HepG2 (cell line): Measurements from ENCODE around the gene TREH. TPM values are rescaled to one million over a fixed set of nuclear protein-coding genes. Genes with fewer than 3 reads are reported as not detected.

Experiments
- ATAC-seq: fragments of 200-7000 bp; cut with Tn5 transposase; 3 replicates; pipeline ENCODE4 v1.9.1; 2020; ENCODE audit warnings: mild to moderate bottlenecking, moderate library complexity
- BruUV-seq: library from RNA; stranded (reverse); fragments of 400-500 nt; replicated peaks from 2 replicates; lab custom pipeline; 2021; lab: Mats Ljungman, UMichigan
- CTCF ChIA-PET: fragments of 300-600 bp; formaldehyde crosslinking; extraction: SDS; loops from one replicate; lab custom pipeline; 2021; ENCODE audit warnings: low total read pairs, inconsistent platforms, low intra/inter-chr PET ratio; lab: Yijun Ruan, JAX
- POLR2A ChIA-PET: fragments of 350-600 bp; sonication (Branson Sonifier 250); formaldehyde crosslinking; loops from one replicate; lab custom pipeline; 2020; ENCODE audit warnings: antibody characterized with exemption, inconsistent platforms; lab: Yijun Ruan, JAX
- DNase-seq: peaks from one replicate; pipeline ENCODE4 v3.0.0-alpha.2; 2015; ENCODE audit warnings: low spot score
- FAIRE-seq: peaks from 3 replicates; lab custom pipeline; 2011; peaks lifted over from hg19 to GRCh38; lab: Jason Lieb, UNC
- H2AFZ ChIP-seq: one replicate; pipeline ENCODE4 v1.6.1; 2011; ENCODE audit warnings: low read length, inconsistent platforms
- H3K27ac ChIP-seq: fragments of 300-600 bp; 3 replicates; pipeline ENCODE4 v1.8.0; 2011; ENCODE audit warnings: mixed run types, mild to moderate bottlenecking, mixed read lengths, low read length, inconsistent platforms; ENCODE audit not compliant: insufficient read depth; ENCODE audit errors: extremely low read length
- H3K27me3 ChIP-seq, 2 experiments: fragments of 200-600 bp in 1 of 2; 2 replicates in 1 of 2; 3 replicates in 1 of 2; pipeline versions ENCODE4 v1.6.0 to v1.8.0; 2011; ENCODE audit warnings: low read length in 2 of 2, mild to moderate bottlenecking in 2 of 2, moderate library complexity in 2 of 2, inconsistent platforms in 1 of 2; ENCODE audit not compliant: insufficient read depth in 2 of 2, control insufficient read depth in 1 of 2
- H3K36me3 ChIP-seq, 2 experiments: fragments of 200-600 bp in 1 of 2; replicated peaks in 1 of 2; 2 replicates in 1 of 2; 3 replicates in 1 of 2; pipeline versions ENCODE4 v1.5.1 to v1.8.0; 2011; ENCODE audit warnings: low read length in 2 of 2, inconsistent platforms in 1 of 2; ENCODE audit not compliant: insufficient read depth in 2 of 2, control insufficient read depth in 1 of 2
- H3K4me1 ChIP-seq: 2 replicates; pipeline ENCODE4 v1.5.1; 2012; ENCODE audit warnings: low read length, inconsistent platforms; ENCODE audit not compliant: insufficient read depth
- H3K4me2 ChIP-seq: 2 replicates; pipeline ENCODE4 v1.6.0; 2011; ENCODE audit warnings: low read depth, low read length, inconsistent platforms
- H3K4me3 ChIP-seq, 3 experiments: fragments of 200-600 bp in 1 of 3; sonication (generic), shearing (Covaris generic) in 1 of 3; replicated peaks in 1 of 3; 2 replicates each; pipeline ENCODE4 v1.5.1; 2011 to 2016; ENCODE audit warnings: low read length in 3 of 3, inconsistent platforms in 2 of 3, low read depth in 2 of 3, mild to moderate bottlenecking in 2 of 3, control low read depth in 1 of 3, mixed read lengths in 1 of 3; ENCODE audit not compliant: insufficient read depth in 1 of 3
- H3K79me2 ChIP-seq: one replicate; pipeline ENCODE4 v1.6.1; 2011; ENCODE audit warnings: low read length, inconsistent platforms; ENCODE audit not compliant: insufficient read depth
- H3K9ac ChIP-seq: 2 replicates; pipeline ENCODE4 v1.6.0; 2011; ENCODE audit warnings: mild to moderate bottlenecking, low read depth, low read length, inconsistent platforms; ENCODE audit not compliant: insufficient read depth
- H3K9me3 ChIP-seq: 2 replicates; pipeline ENCODE4 v1.5.1; 2012; ENCODE audit warnings: mild to moderate bottlenecking, low read length
- H4K20me1 ChIP-seq: 2 replicates; pipeline ENCODE4 v1.6.0; 2011; ENCODE audit warnings: inconsistent platforms, mild to moderate bottlenecking, low read length, moderate library complexity; ENCODE audit not compliant: insufficient read depth
- ARHGAP35 ChIP-seq: sonication (generic); formaldehyde crosslinking; IDR thresholded peaks from 2 replicates; pipeline ENCODE4 v1.9.0; 2022; ENCODE audit warnings: mild to moderate bottlenecking, inconsistent platforms, moderate library complexity, missing genetic modification reagents, borderline replicate concordance
- ARNTL ChIP-seq: sonication (generic); formaldehyde crosslinking; IDR thresholded peaks from 2 replicates; pipeline ENCODE4 v1.4.0; 2020; ENCODE audit warnings: mild to moderate bottlenecking, missing genetic modification reagents
- BCL3 ChIP-seq: sonication (generic); formaldehyde crosslinking; IDR thresholded peaks from 2 replicates; pipeline ENCODE4 v1.5.1; 2020; ENCODE audit warnings: mild to moderate bottlenecking, missing genetic modification reagents, moderate library complexity
- DBP ChIP-seq: sonication (generic); formaldehyde crosslinking; IDR thresholded peaks from 2 replicates; pipeline ENCODE4 v1.4.0; 2020; ENCODE audit warnings: missing genetic modification reagents; ENCODE audit errors: not compliant biosample characterization
- HHEX ChIP-seq: IDR thresholded peaks from 2 replicates; pipeline ENCODE4 v1.6.1; 2016; ENCODE audit warnings: control low read depth
- JUN ChIP-seq: sonication (generic); formaldehyde crosslinking; IDR thresholded peaks from 2 replicates; pipeline ENCODE4 v1.4.0; 2020; ENCODE audit warnings: mild to moderate bottlenecking, missing genetic modification reagents
- MTF1 ChIP-seq: sonication (generic); formaldehyde crosslinking; IDR thresholded peaks from 2 replicates; pipeline ENCODE4 v1.5.0; 2020; ENCODE audit warnings: missing genetic modification reagents
- NCOA5 ChIP-seq: sonication (generic); formaldehyde crosslinking; IDR thresholded peaks from 2 replicates; pipeline ENCODE4 v1.4.0; 2020; ENCODE audit warnings: missing genetic modification reagents
- POLR2AphosphoS5 ChIP-seq: IDR thresholded peaks from 2 replicates; pipeline ENCODE4 v1.6.1; 2012; ENCODE audit warnings: low read depth, low read length
- REPIN1 ChIP-seq: sonication (generic); formaldehyde crosslinking; IDR thresholded peaks from 2 replicates; pipeline ENCODE4 v1.8.0; 2022; ENCODE audit warnings: missing genetic modification reagents, low read depth, mild to moderate bottlenecking, borderline replicate concordance
- ZBTB1 ChIP-seq: sonication (generic); formaldehyde crosslinking; IDR thresholded peaks from 2 replicates; pipeline ENCODE4 v1.4.0; 2020; ENCODE audit warnings: missing genetic modification reagents, borderline replicate concordance
- ZGPAT ChIP-seq: IDR thresholded peaks from 2 replicates; pipeline ENCODE4 v1.6.1; 2016; ENCODE audit warnings: mild to moderate bottlenecking
- ZNF720 ChIP-seq: sonication (generic); formaldehyde crosslinking; IDR thresholded peaks from 2 replicates; pipeline ENCODE4 v1.4.0; 2020; ENCODE audit warnings: missing genetic modification reagents
- ZNF747 ChIP-seq: sonication (generic); formaldehyde crosslinking; IDR thresholded peaks from 2 replicates; pipeline ENCODE4 v1.8.1; 2023; ENCODE audit warnings: missing genetic modification reagents, mild to moderate bottlenecking, borderline replicate concordance
- ZNF770 ChIP-seq: sonication (generic); formaldehyde crosslinking; IDR thresholded peaks from 2 replicates; pipeline ENCODE4 v1.5.0; 2020; ENCODE audit warnings: mild to moderate bottlenecking, missing genetic modification reagents
- ZNF780A ChIP-seq: sonication (generic); formaldehyde crosslinking; IDR thresholded peaks from 2 replicates; pipeline ENCODE4 v1.8.0; 2022; ENCODE audit warnings: mild to moderate bottlenecking, missing genetic modification reagents, moderate library complexity
- WGBS: methylation state at CpG from one replicate; pipeline ENCODE4 v1.1.6; 2017; ENCODE audit warnings: low lambda C conversion rate; 5-methylcytosine and 5-hydroxymethylcytosine counted together
- in situ Hi-C: cut with HindIII; loops from 2 replicates; pipeline ENCODE4 v1.10.0; 2017; ENCODE audit warnings: low pct_unique_long_range_greater_than_20kb; ENCODE audit not compliant: extremely low pct_ligation_motif_present
- intact Hi-C: fragments of 100-400 bp; cut with micrococcal nuclease; formaldehyde crosslinking; loops from one replicate; pipeline ENCODE4 v1.10.0; 2022; ENCODE audit not compliant: unreplicated experiment
- polyA plus RNA-seq, 8 experiments: library from polyadenylated mRNA; depleted of rRNA in 3 of 8; stranded (reverse) in 7 of 8; unstranded in 1 of 8; fragments of >200 nt; fragmentation: Illumina TruSeq in 4 of 8; extraction: Trizol in 4 of 8; gene quantifications; 2 replicates each; pipeline versions ENCODE4 v1.2.1 to v1.2.3, GENCODE V29; 2011 to 2016; ENCODE audit warnings: low read depth in 4 of 8, missing spikeins in 1 of 8, mixed read lengths in 1 of 8; ENCODE audit not compliant: insufficient read depth in 1 of 8
- total RNA-seq, 5 experiments: library from RNA; depleted of rRNA; stranded (reverse); fragments of >200 nt; fragmentation: Illumina TruSeq; extraction: Trizol; gene quantifications; 2 replicates each; pipeline ENCODE4 v1.2.3, GENCODE V29; 2016; ENCODE audit warnings: low read depth in 1 of 5

Gene TREH
- total and polyA plus RNA-seq, 2 of the 13 experiments (the other 11 are each of a cell fraction or from before 2014, with no cell fraction given), result 0.53 to 0.86 TPM

GRCh38 chr11:118651820-118652219 is 27.6 kb downstream of the TREH start:
- POLR2A ChIA-PET, result no interaction called here
- H3K27ac ChIP-seq, result no peak overlapping the region
- no peak overlapping the region for H2AFZ ChIP-seq
- intact Hi-C loops (no loop called here), in situ Hi-C loops (no loop called here)
- no peaks in the 10 kb centered on the region for H3K9me3 ChIP-seq
- peaks cover 15 to 25% of the 10 kb centered on the region in 2 experiments; a peak in 4 of 5 replicates for H3K36me3 ChIP-seq
- H3K27me3 ChIP-seq, result no peaks in the 10 kb centered on the region
- no peak for ATAC-seq
- BruUV-seq, result no TSS peak
- no peaks in the 10 kb centered on the region for H3K79me2 ChIP-seq
- peaks cover 22% of the 10 kb centered on the region for H3K4me1 ChIP-seq
- TF ChIP-seq BCL3 (no peak), POLR2AphosphoS5 (no peak), DBP (CRISPR knock-in tag) (no peak), ARNTL (no peak), ZNF747 (CRISPR knock-in tag) (no peak), HHEX (CRISPR knock-in tag) (no peak), REPIN1 (CRISPR knock-in tag) (no peak), ZNF720 (CRISPR knock-in tag) (no peak), ARHGAP35 (CRISPR knock-in tag) (no peak), JUN (CRISPR knock-in tag) (no peak), ZNF770 (CRISPR knock-in tag) (no peak), ZBTB1 (CRISPR knock-in tag) (no peak), NCOA5 (CRISPR knock-in tag) (no peak), MTF1 (no peak), ZGPAT (CRISPR knock-in tag) (no peak), ZNF780A (no peak)
- TF ChIP-seq, all 625 proteins: peak for 0
- FAIRE-seq, result no peak
- no peak for DNase-seq
- no peaks in the 10 kb centered on the region for H4K20me1 ChIP-seq
- H3K9ac ChIP-seq, result no peak overlapping the region
- WGBS, result 94% methylated on average over 3 of the region's 3 CpGs
- CTCF ChIA-PET, result no interaction called here
- H3K4me2 ChIP-seq, result no peak overlapping the region
- H3K4me3 ChIP-seq, result no peak overlapping the region
